ENCODE results near the gene SRP19. TPM values are rescaled to one million over a fixed set of nuclear protein-coding genes. Genes with fewer than 3 reads are reported as not detected.

Gene SRP19
- total and polyA plus RNA-seq, 9 of the 15 experiments (the other 6 are each of a cell fraction or from before 2014, with no cell fraction given), result 52.3 to 357 (median 146) TPM

DNA sequence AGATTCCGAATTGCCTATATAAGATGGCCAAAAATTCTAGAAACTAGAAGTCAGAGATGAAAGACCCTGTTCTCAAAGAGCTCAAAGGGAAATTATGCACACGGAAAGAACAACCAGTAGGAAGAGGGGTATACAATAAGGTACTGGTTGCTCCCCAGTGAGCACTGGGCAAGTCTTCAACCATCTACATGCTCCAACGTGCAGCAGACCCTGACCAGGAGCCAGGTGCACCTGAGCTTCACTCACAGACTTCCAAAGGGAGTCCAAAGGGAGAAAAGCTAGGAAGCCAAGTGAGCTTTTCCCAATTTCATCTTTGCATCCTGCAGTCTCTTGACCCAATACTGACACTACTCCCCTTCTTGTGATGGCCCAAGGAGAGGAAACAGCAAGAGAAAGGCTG is 57.0 kb downstream of the SRP19 start:
- Histone ChIP-seq H3K9me3 (replicated peaks; ENCODE audit: control insufficient read depth, insufficient read depth, low read depth, low read length) (no peaks in the 10 kb centered on the region), H4K20me1 (replicated peaks; ENCODE audit: control insufficient read depth, insufficient read depth, low read length) (no peaks in the 10 kb centered on the region), H3K27me3 (ENCODE audit: control insufficient read depth in 2 of 2, insufficient read depth in 2 of 2, low read length in 2 of 2) (no peaks in the 10 kb centered on the region), H3K36me3 (ENCODE audit: control insufficient read depth, insufficient read depth, low read length) (peaks cover 40% of the 10 kb centered on the region), H3K4me3 (no peak overlapping the region), H3K4me1 (replicated peaks in 1 of 2; ENCODE audit: control insufficient read depth in 2 of 2, insufficient read depth in 2 of 2, low read length in 2 of 2) (peaks cover 15 to 22% of the 10 kb centered on the region in 2 experiments; a peak in 4 of 5 replicates), H3K79me2 (ENCODE audit: control insufficient read depth, insufficient read depth, low read length) (peaks cover 21% of the 10 kb centered on the region), H3K27ac (ENCODE audit: extremely low read depth, low read depth, low read length) (no peak overlapping the region), H3K9ac (ENCODE audit: insufficient read depth in 1 of 2, low read depth in 2 of 2, low read length in 2 of 2) (no peak overlapping the region), H2AFZ (ENCODE audit: low read depth, low read length) (no peak overlapping the region), H3K4me2 (ENCODE audit: insufficient read depth, low read length) (no peak overlapping the region), H3K9me1 (ENCODE audit: control insufficient read depth, insufficient read depth, low read length) (no peaks in the 10 kb centered on the region)
- no TSS peak for BruUV-seq (replicated peaks)
- ATAC-seq (no peak), DNase-seq (ENCODE audit: extremely low read depth in 1 of 4, low spot score in 3 of 4) (no peak), FAIRE-seq (no peak)
- intact Hi-C loops (cut with micrococcal nuclease) (loop anchor here (5.0 kb wide), 1 partner anchor 41 kb away; no protein-coding TSS in a partner anchor), in situ Hi-C loops (cut with MboI) (no loop called here)
- POLR2A ChIA-PET, result interaction anchor here (0.6 to 1.3 kb wide), 2 partner anchors 15 to 140 kb away, joined by 3 read pairs; no protein-coding TSS in a partner anchor
- 63% methylated on average over 3 of the region's 3 CpGs for WGBS (ENCODE audit: insufficient coverage, low coverage, missing lambda C conversion rate)
- TF ChIP-seq, protein P1, sequence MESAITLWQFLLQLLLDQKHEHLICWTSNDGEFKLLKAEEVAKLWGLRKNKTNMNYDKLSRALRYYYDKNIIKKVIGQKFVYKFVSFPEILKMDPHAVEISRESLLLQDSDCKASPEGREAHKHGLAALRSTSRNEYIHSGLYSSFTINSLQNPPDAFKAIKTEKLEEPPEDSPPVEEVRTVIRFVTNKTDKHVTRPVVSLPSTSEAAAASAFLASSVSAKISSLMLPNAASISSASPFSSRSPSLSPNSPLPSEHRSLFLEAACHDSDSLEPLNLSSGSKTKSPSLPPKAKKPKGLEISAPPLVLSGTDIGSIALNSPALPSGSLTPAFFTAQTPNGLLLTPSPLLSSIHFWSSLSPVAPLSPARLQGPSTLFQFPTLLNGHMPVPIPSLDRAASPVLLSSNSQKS (CRISPR knock-in tag; IDR thresholded peaks at IDR 0.05), result no peak
- TF ChIP-seq ZNF696 (CRISPR knock-in tag; conservative IDR thresholded peaks at IDR 0.05), result no peak
- no peak for TF ChIP-seq SRSF3 (IDR thresholded peaks at IDR 0.05; ENCODE audit: insufficient read depth, low read length)
- TF ChIP-seq TCF7L2 (IDR thresholded peaks at IDR 0.05; ENCODE audit: low read depth, low read length), result no peak
- TF ChIP-seq, protein P2, sequence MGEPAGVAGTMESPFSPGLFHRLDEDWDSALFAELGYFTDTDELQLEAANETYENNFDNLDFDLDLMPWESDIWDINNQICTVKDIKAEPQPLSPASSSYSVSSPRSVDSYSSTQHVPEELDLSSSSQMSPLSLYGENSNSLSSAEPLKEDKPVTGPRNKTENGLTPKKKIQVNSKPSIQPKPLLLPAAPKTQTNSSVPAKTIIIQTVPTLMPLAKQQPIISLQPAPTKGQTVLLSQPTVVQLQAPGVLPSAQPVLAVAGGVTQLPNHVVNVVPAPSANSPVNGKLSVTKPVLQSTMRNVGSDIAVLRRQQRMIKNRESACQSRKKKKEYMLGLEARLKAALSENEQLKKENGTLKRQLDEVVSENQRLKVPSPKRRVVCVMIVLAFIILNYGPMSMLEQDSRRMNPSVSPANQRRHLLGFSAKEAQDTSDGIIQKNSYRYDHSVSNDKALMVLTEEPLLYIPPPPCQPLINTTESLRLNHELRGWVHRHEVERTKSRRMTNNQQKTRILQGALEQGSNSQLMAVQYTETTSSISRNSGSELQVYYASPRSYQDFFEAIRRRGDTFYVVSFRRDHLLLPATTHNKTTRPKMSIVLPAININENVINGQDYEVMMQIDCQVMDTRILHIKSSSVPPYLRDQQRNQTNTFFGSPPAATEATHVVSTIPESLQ (CRISPR knock-in tag; IDR thresholded peaks at IDR 0.05), result no peak
- TF ChIP-seq ZNF707 (CRISPR knock-in tag; conservative IDR thresholded peaks at IDR 0.05), result no peak
- no peak for TF ChIP-seq NCOR1 (IDR thresholded peaks at IDR 0.05)
- TF ChIP-seq, protein P3, sequence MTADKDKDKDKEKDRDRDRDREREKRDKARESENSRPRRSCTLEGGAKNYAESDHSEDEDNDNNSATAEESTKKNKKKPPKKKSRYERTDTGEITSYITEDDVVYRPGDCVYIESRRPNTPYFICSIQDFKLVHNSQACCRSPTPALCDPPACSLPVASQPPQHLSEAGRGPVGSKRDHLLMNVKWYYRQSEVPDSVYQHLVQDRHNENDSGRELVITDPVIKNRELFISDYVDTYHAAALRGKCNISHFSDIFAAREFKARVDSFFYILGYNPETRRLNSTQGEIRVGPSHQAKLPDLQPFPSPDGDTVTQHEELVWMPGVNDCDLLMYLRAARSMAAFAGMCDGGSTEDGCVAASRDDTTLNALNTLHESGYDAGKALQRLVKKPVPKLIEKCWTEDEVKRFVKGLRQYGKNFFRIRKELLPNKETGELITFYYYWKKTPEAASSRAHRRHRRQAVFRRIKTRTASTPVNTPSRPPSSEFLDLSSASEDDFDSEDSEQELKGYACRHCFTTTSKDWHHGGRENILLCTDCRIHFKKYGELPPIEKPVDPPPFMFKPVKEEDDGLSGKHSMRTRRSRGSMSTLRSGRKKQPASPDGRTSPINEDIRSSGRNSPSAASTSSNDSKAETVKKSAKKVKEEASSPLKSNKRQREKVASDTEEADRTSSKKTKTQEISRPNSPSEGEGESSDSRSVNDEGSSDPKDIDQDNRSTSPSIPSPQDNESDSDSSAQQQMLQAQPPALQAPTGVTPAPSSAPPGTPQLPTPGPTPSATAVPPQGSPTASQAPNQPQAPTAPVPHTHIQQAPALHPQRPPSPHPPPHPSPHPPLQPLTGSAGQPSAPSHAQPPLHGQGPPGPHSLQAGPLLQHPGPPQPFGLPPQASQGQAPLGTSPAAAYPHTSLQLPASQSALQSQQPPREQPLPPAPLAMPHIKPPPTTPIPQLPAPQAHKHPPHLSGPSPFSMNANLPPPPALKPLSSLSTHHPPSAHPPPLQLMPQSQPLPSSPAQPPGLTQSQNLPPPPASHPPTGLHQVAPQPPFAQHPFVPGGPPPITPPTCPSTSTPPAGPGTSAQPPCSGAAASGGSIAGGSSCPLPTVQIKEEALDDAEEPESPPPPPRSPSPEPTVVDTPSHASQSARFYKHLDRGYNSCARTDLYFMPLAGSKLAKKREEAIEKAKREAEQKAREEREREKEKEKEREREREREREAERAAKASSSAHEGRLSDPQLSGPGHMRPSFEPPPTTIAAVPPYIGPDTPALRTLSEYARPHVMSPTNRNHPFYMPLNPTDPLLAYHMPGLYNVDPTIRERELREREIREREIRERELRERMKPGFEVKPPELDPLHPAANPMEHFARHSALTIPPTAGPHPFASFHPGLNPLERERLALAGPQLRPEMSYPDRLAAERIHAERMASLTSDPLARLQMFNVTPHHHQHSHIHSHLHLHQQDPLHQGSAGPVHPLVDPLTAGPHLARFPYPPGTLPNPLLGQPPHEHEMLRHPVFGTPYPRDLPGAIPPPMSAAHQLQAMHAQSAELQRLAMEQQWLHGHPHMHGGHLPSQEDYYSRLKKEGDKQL (CRISPR knock-in tag; IDR thresholded peaks at IDR 0.05; ENCODE audit: borderline replicate concordance), result no peak
- no peak for TF ChIP-seq XRCC4 (IDR thresholded peaks at IDR 0.05; ENCODE audit: extremely low read depth, insufficient read depth, insufficient read length)
- CTCF ChIA-PET (ENCODE audit: low intra/inter-chr PET ratio), result no interaction called here
